ENCODE results near the gene NRG4.

DNA sequence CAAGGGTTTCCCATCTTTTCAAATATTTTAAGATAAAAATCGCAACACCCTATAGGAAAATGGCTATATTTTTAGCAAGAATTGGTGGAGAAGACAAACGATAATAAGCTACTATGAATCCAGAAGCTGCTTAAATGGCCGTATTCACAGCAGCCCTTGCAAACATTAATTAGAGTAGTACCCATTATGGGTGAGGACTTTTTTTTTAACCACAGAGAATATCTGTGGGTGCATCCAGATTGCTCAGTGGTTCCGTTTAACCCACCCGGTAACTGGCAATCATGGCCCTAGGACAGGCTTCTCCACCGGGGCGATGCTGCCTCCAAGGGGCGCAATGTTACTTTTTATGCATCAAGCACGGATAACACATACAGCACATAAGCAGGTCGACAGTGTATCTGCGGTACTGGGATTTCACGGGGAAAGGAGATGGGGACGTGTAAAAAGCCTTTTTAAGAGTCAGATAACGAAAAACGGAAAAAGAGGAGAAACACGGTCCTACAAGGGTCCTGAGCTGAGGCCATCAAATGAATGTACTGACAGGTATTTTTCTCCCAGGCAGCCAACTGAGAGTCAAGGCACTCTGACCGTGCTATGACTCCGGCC lies 46.6 kb upstream of the NRG4 start:
- TF ChIP-seq EZH2 (IDR thresholded peaks at IDR 0.05; ENCODE audit: borderline replicate concordance, low read length): no peak
- TF ChIP-seq, protein P1, sequence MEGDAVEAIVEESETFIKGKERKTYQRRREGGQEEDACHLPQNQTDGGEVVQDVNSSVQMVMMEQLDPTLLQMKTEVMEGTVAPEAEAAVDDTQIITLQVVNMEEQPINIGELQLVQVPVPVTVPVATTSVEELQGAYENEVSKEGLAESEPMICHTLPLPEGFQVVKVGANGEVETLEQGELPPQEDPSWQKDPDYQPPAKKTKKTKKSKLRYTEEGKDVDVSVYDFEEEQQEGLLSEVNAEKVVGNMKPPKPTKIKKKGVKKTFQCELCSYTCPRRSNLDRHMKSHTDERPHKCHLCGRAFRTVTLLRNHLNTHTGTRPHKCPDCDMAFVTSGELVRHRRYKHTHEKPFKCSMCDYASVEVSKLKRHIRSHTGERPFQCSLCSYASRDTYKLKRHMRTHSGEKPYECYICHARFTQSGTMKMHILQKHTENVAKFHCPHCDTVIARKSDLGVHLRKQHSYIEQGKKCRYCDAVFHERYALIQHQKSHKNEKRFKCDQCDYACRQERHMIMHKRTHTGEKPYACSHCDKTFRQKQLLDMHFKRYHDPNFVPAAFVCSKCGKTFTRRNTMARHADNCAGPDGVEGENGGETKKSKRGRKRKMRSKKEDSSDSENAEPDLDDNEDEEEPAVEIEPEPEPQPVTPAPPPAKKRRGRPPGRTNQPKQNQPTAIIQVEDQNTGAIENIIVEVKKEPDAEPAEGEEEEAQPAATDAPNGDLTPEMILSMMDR (conservative IDR thresholded peaks at IDR 0.05 in 1 of 2, IDR thresholded peaks at IDR 0.05 in 1 of 2; ENCODE audit: extremely low read depth in 1 of 2, insufficient read depth in 1 of 2, low read depth in 1 of 2, low read length in 2 of 2): peak in 1 of 2 donors; percentile 33
